CD14-positive monocyte (primary cell): ENCODE data around the gene TMEM88. TPM values are rescaled to one million over a fixed set of nuclear protein-coding genes. Genes with fewer than 3 reads are reported as not detected.
A peak's percentile ranks its signal among the peaks of the same experiment; 100 is the strongest.

Source experiments
- DNase-seq, 3 donors: peaks; one replicate each; pipeline ENCODE4 v3.0.0-alpha.2; 2011 to 2022
- H2AFZ ChIP-seq: 2 replicates; pipeline ENCODE4 v1.6.0; 2012; ENCODE audit warnings: mild to moderate bottlenecking, low read depth, low read length, inconsistent platforms; ENCODE audit not compliant: insufficient read depth, poor library complexity, severe bottlenecking
- H3K27ac ChIP-seq, 2 donors: 1 replicate in 1 of 2; 2 replicates in 1 of 2; pipeline ENCODE4 v1.5.1; 2012 to 2013; ENCODE audit warnings: low read length in 2 of 2, control low read depth in 1 of 2, inconsistent platforms in 1 of 2, low read depth in 1 of 2, mild to moderate bottlenecking in 1 of 2
- H3K27me3 ChIP-seq, 2 donors: one replicate each; pipeline versions ENCODE4 v1.6.0 to v1.6.1; 2011 to 2013; ENCODE audit warnings: low read length in 2 of 2; ENCODE audit not compliant: control insufficient read depth in 2 of 2, insufficient read depth in 2 of 2
- H3K36me3 ChIP-seq, 2 donors: replicated peaks in 1 of 2; 1 replicate in 1 of 2; 2 replicates in 1 of 2; pipeline versions ENCODE4 v1.5.1 to v1.6.1; 2012 to 2013; ENCODE audit warnings: low read length in 2 of 2, control low read depth in 1 of 2, inconsistent platforms in 1 of 2, mild to moderate bottlenecking in 1 of 2; ENCODE audit not compliant: insufficient read depth in 2 of 2, control insufficient read depth in 1 of 2
- H3K4me1 ChIP-seq, 2 donors: 1 replicate in 1 of 2; 2 replicates in 1 of 2; pipeline versions ENCODE4 v1.5.1 to v1.6.1; 2012 to 2013; ENCODE audit warnings: low read length in 2 of 2, control low read depth in 1 of 2, inconsistent platforms in 1 of 2, mild to moderate bottlenecking in 1 of 2, moderate library complexity in 1 of 2; ENCODE audit not compliant: insufficient read depth in 2 of 2, control insufficient read depth in 1 of 2
- H3K4me2 ChIP-seq: replicated peaks from 2 replicates; pipeline ENCODE3; 2012; ENCODE audit warnings: low read length, moderate library complexity, mild to moderate bottlenecking; ENCODE audit not compliant: poor library complexity, severe bottlenecking; ENCODE audit errors: extremely low read depth
- H3K4me3 ChIP-seq, 3 experiments: fragments of 200-600 bp in 1 of 3; sonication (generic) in 1 of 3; replicated peaks in 1 of 3; 1 replicate in 2 of 3; 2 replicates in 1 of 3; pipeline ENCODE4 v1.5.1; 2011 to 2013; ENCODE audit warnings: low read length in 3 of 3, mild to moderate bottlenecking in 3 of 3, control low read depth in 2 of 3, low read depth in 2 of 3, inconsistent platforms in 1 of 3, moderate library complexity in 1 of 3
- H3K79me2 ChIP-seq: 2 replicates; pipeline ENCODE4 v1.6.0; 2012; ENCODE audit warnings: mild to moderate bottlenecking, control low read depth, inconsistent platforms, low read length, moderate library complexity; ENCODE audit not compliant: insufficient read depth
- H3K9ac ChIP-seq: 2 replicates; pipeline ENCODE4 v1.6.0; 2017; ENCODE audit warnings: low read length, mild to moderate bottlenecking; ENCODE audit not compliant: insufficient read depth, poor library complexity, severe bottlenecking
- H3K9me3 ChIP-seq, 2 donors: replicated peaks in 1 of 2; 1 replicate in 1 of 2; 2 replicates in 1 of 2; pipeline versions ENCODE4 v1.5.1 to v1.6.1; 2012 to 2013; ENCODE audit warnings: low read length in 2 of 2, control low read depth in 1 of 2; ENCODE audit not compliant: control insufficient read depth in 1 of 2, insufficient read depth in 1 of 2
- H4K20me1 ChIP-seq: 2 replicates; pipeline ENCODE4 v1.6.0; 2012; ENCODE audit warnings: mild to moderate bottlenecking, low read length, control low read depth, moderate library complexity; ENCODE audit not compliant: insufficient read depth
- H3K27ac Mint-ChIP-seq, 7 donors: one replicate each; pipeline ENCODE4 v1.8.0; 2020; ENCODE audit warnings: mild to moderate bottlenecking in 7 of 7, mixed read lengths in 7 of 7, moderate library complexity in 6 of 7, inconsistent platforms in 2 of 7
- H3K27me3 Mint-ChIP-seq, 3 donors: one replicate each; pipeline ENCODE4 v1.8.0; 2021 to 2022; ENCODE audit warnings: low read depth in 3 of 3, mild to moderate bottlenecking in 3 of 3, mixed read lengths in 3 of 3, moderate library complexity in 3 of 3, inconsistent platforms in 1 of 3
- H3K36me3 Mint-ChIP-seq, 2 donors: one replicate each; pipeline ENCODE4 v1.8.0; 2020; ENCODE audit warnings: mixed read lengths in 2 of 2, inconsistent platforms in 1 of 2, mild to moderate bottlenecking in 1 of 2
- H3K4me1 Mint-ChIP-seq: one replicate; pipeline ENCODE4 v1.8.0; 2020; ENCODE audit warnings: mild to moderate bottlenecking, mixed read lengths
- H3K4me3 Mint-ChIP-seq, 2 donors: one replicate each; pipeline ENCODE4 v1.8.0; 2020; ENCODE audit warnings: mild to moderate bottlenecking in 2 of 2, mixed read lengths in 2 of 2, moderate library complexity in 1 of 2
- H3K9me3 Mint-ChIP-seq, 7 donors: one replicate each; pipeline ENCODE4 v1.8.0; 2020 to 2022; ENCODE audit warnings: mixed read lengths in 7 of 7, mild to moderate bottlenecking in 6 of 7, moderate library complexity in 6 of 7, inconsistent platforms in 2 of 7
- CTCF ChIP-seq: fragments of 200-600 bp; IDR thresholded peaks from one replicate; pipeline ENCODE4 v1.8.0; 2022; ENCODE audit warnings: antibody characterized with exemption, mild to moderate bottlenecking
- WGBS: methylation state at CpG from one replicate; pipeline ENCODE4 v1.1.5; 2013; ENCODE audit warnings: missing lambda C conversion rate; ENCODE audit not compliant: insufficient coverage; 5-methylcytosine and 5-hydroxymethylcytosine counted together
- intact Hi-C, 2 donors: fragments of 100-400 bp; cut with micrococcal nuclease; formaldehyde crosslinking; loops; one replicate each; pipeline versions ENCODE4 v1.15.0 to v1.15.1; 2023
- polyA plus RNA-seq, 3 donors: library from polyadenylated mRNA; depleted of rRNA in 1 of 3; unstranded in 2 of 3; stranded (reverse) in 1 of 3; fragments of 300-500 nt in 2 of 3; fragments of >200 nt in 1 of 3; fragmentation: Illumina TruSeq in 2 of 3; gene quantifications; 1 replicate in 2 of 3; 2 replicates in 1 of 3; pipeline ENCODE4 v1.2.3, GENCODE V29; 2012 to 2021

Gene TMEM88
- polyA plus RNA-seq, 3 donors, result 10.2 TPM; not detected in 2

- peaks cover 2 to 5% of the 10 kb centered on the region in 2 donors for H3K4me1 ChIP-seq
- no peaks in the 10 kb centered on the region for H3K9me3 ChIP-seq
- Mint-ChIP-seq H3K9me3 (no peaks in the 10 kb centered on the region), H3K27ac (peak overlapping the region in 3 of 7 donors; percentile 16 to 59 (median 22)), H3K36me3 (peaks cover 86 to 91% of the 10 kb centered on the region in 2 donors), H3K4me3 (no peak overlapping the region), H3K27me3 (peaks cover 0 to 3% (median 2%) of the 10 kb centered on the region in 3 donors), H3K4me1 (peaks cover 9% of the 10 kb centered on the region)
- no peak overlapping the region for H3K4me3 ChIP-seq
- H3K79me2 ChIP-seq, result peaks cover 14% of the 10 kb centered on the region
- no peaks in the 10 kb centered on the region for H3K27me3 ChIP-seq
- DNase-seq, result no peak
- TF ChIP-seq CTCF, result no peak
- peak overlapping the region in 1 of 2 donors; percentile 18 for H3K27ac ChIP-seq
- peaks cover 68 to 93% of the 10 kb centered on the region in 2 donors for H3K36me3 ChIP-seq
- no peaks in the 10 kb centered on the region for H4K20me1 ChIP-seq
- no peak overlapping the region for H3K4me2 ChIP-seq
- WGBS, result 97% methylated on average over 13 of the region's 13 CpGs
- H2AFZ ChIP-seq, result no peak overlapping the region
- intact Hi-C loops, result loop anchor here (2.0 to 5.0 kb wide), 5 partner anchors 34 to 160 kb away; no protein-coding TSS in a partner anchor
- no peak overlapping the region for H3K9ac ChIP-seq
These were observed 42.2 kb downstream of the TMEM88 start for GRCh38 chr17:7897090-7897489.

GRCh38 chr17:7897773-7898172 lies 42.9 kb downstream of the TMEM88 start:
- TF ChIP-seq CTCF, result peak; percentile 74
- Mint-ChIP-seq H3K4me3 (no peak overlapping the region), H3K36me3 (peaks cover 90 to 97% of the 10 kb centered on the region in 2 donors), H3K4me1 (peaks cover 8% of the 10 kb centered on the region), H3K9me3 (no peaks in the 10 kb centered on the region), H3K27ac (peak overlapping the region in 6 of 7 donors; percentile 13 to 84 (median 54)), H3K27me3 (peaks cover 0 to 3% (median 2%) of the 10 kb centered on the region in 3 donors)
- Histone ChIP-seq H4K20me1 (no peaks in the 10 kb centered on the region), H3K9me3 (no peaks in the 10 kb centered on the region), H3K27ac (peak overlapping the region in 1 of 2 donors; percentile 18), H3K9ac (no peak overlapping the region), H2AFZ (no peak overlapping the region), H3K79me2 (peaks cover 11% of the 10 kb centered on the region), H3K4me2 (no peak overlapping the region), H3K27me3 (no peaks in the 10 kb centered on the region), H3K36me3 (peaks cover 75 to 99% of the 10 kb centered on the region in 2 donors), H3K4me3 (no peak overlapping the region), H3K4me1 (no peaks in the 10 kb centered on the region)
- intact Hi-C loops, result loop anchor here (2.0 to 5.0 kb wide), 5 partner anchors 35 to 160 kb away; no protein-coding TSS in a partner anchor
- DNase-seq, result peak; percentile 52 to 67 (median 54)
- WGBS, result 68% methylated on average over 3 of the region's 6 CpGs
